GM18502 (cell line): ENCODE results near the gene COA7.

ENCODE experiments used
- ATAC-seq: cut with Tn5 transposase; IDR thresholded peaks from one replicate; pipeline ENCODE4 v1.9.1; 2021; ENCODE audit warnings: mild to moderate bottlenecking; ENCODE audit not compliant: unreplicated experiment, poor library complexity

Gene COA7

GRCh38 chr1:52674497-52675384 lies 23.4 kb downstream of the COA7 start:
- ATAC-seq = no peak

GRCh38 chr1:52673513-52673912 lies 24.6 kb downstream of the COA7 start:
- no peak for ATAC-seq

- no peak for ATAC-seq
Observed at GRCh38 chr1:52672946-52673345, 25.2 kb downstream of the COA7 start.

- no peak for ATAC-seq
Observed at GRCh38 chr1:52670604-52671003, 27.5 kb downstream of the COA7 start.

- no peak for ATAC-seq
Observed at GRCh38 chr1:52669696-52670095, 28.5 kb downstream of the COA7 start.

- no peak for ATAC-seq
Observed at GRCh38 chr1:52668711-52669110, 29.4 kb downstream of the COA7 start.

GRCh38 chr1:52667984-52668383 lies 30.2 kb downstream of the COA7 start:
- no peak for ATAC-seq

GRCh38 chr1:52667290-52667689 lies 30.9 kb downstream of the COA7 start:
- no peak for ATAC-seq

- ATAC-seq = no peak
Observed at GRCh38 chr1:52665006-52665941, 32.9 kb downstream of the COA7 start.

- no peak for ATAC-seq
Observed at GRCh38 chr1:52663716-52664115, 34.4 kb downstream of the COA7 start.

GRCh38 chr1:52662645-52663313 lies 35.4 kb downstream of the COA7 start:
- no peak for ATAC-seq

GRCh38 chr1:52660807-52661206 lies 37.3 kb downstream of the COA7 start:
- ATAC-seq = no peak

GRCh38 chr1:52659851-52660596 lies 38.1 kb downstream of the COA7 start:
- ATAC-seq = no peak

- no peak for ATAC-seq
Observed at GRCh38 chr1:52659356-52659755, 38.8 kb downstream of the COA7 start.

GRCh38 chr1:52658795-52659194 lies 39.4 kb downstream of the COA7 start:
- ATAC-seq = no peak

GRCh38 chr1:52657702-52658101 lies 40.4 kb downstream of the COA7 start:
- no peak for ATAC-seq

GRCh38 chr1:52654063-52654462 lies 44.1 kb downstream of the COA7 start:
- no peak for ATAC-seq

GRCh38 chr1:52653207-52653849 lies 44.8 kb downstream of the COA7 start:
- ATAC-seq = no peak

GRCh38 chr1:52651904-52652303 lies 46.2 kb downstream of the COA7 start:
- ATAC-seq = no peak
